Keratinocyte (primary cell): ENCODE measurements around the gene RNF112. TPM values are rescaled to one million over a fixed set of nuclear protein-coding genes. Genes with fewer than 3 reads are reported as not detected.

Source experiments
- DNase-seq: peaks from one replicate; pipeline ENCODE4 v3.0.0-alpha.2; 2011; ENCODE audit warnings: low read depth, missing footprints, low spot score
- FAIRE-seq: peaks from 2 replicates; lab custom pipeline; 2011; peaks lifted over from hg19 to GRCh38; lab: Jason Lieb, UNC
- H2AFZ ChIP-seq: 2 replicates; pipeline ENCODE4 v1.6.0; 2012; ENCODE audit warnings: low read length, control low read depth, inconsistent platforms; ENCODE audit not compliant: control insufficient read depth
- H3K27ac ChIP-seq: 2 replicates; pipeline ENCODE4 v1.5.1; 2011; ENCODE audit warnings: low read length; ENCODE audit not compliant: control insufficient read depth, insufficient read depth
- H3K27me3 ChIP-seq: 3 replicates; pipeline ENCODE4 v1.6.0; 2011; ENCODE audit warnings: low read length; ENCODE audit not compliant: control insufficient read depth, insufficient read depth; ENCODE audit errors: extremely low read depth
- H3K36me3 ChIP-seq, 2 experiments: 2 replicates in 1 of 2; 3 replicates in 1 of 2; pipeline ENCODE4 v1.5.1; 2011; ENCODE audit warnings: low read length in 2 of 2, mild to moderate bottlenecking in 1 of 2; ENCODE audit not compliant: control insufficient read depth in 2 of 2, insufficient read depth in 2 of 2; ENCODE audit errors: extremely low read depth in 1 of 2
- H3K4me1 ChIP-seq: 3 replicates; pipeline ENCODE4 v1.5.1; 2011; ENCODE audit warnings: low read length; ENCODE audit not compliant: control insufficient read depth, insufficient read depth; ENCODE audit errors: extremely low read depth
- H3K4me2 ChIP-seq: 3 replicates; pipeline ENCODE4 v1.6.0; 2011; ENCODE audit warnings: low read depth, low read length; ENCODE audit not compliant: control insufficient read depth, insufficient read depth; ENCODE audit errors: extremely low read depth
- H3K4me3 ChIP-seq, 3 experiments: fragments of 200-600 bp in 1 of 3; sonication (generic) in 1 of 3; 2 replicates in 2 of 3; 3 replicates in 1 of 3; pipeline ENCODE4 v1.5.1; 2011 to 2016; ENCODE audit warnings: low read length in 3 of 3, mild to moderate bottlenecking in 3 of 3, control low read depth in 2 of 3, inconsistent platforms in 1 of 3, low read depth in 1 of 3, mixed read lengths in 1 of 3, mixed run types in 1 of 3, moderate library complexity in 1 of 3; ENCODE audit not compliant: control insufficient read depth in 2 of 3, insufficient read depth in 2 of 3; ENCODE audit errors: extremely low read depth in 1 of 3
- H3K79me2 ChIP-seq: 2 replicates; pipeline ENCODE4 v1.6.0; 2012; ENCODE audit warnings: low read length; ENCODE audit not compliant: control insufficient read depth, insufficient read depth
- H3K9ac ChIP-seq: 3 replicates; pipeline ENCODE4 v1.6.0; 2011; ENCODE audit warnings: low read length; ENCODE audit not compliant: control insufficient read depth, insufficient read depth; ENCODE audit errors: extremely low read depth
- H3K9me1 ChIP-seq: 3 replicates; pipeline ENCODE4 v1.6.0; 2011; ENCODE audit warnings: low read length; ENCODE audit not compliant: control insufficient read depth, insufficient read depth; ENCODE audit errors: extremely low read depth
- H3K9me3 ChIP-seq: 2 replicates; pipeline ENCODE4 v1.5.1; 2012; ENCODE audit warnings: low read depth, low read length; ENCODE audit not compliant: control insufficient read depth
- H4K20me1 ChIP-seq: 3 replicates; pipeline ENCODE4 v1.6.0; 2011; ENCODE audit warnings: low read length; ENCODE audit not compliant: control insufficient read depth, insufficient read depth; ENCODE audit errors: extremely low read depth
- EZH2 ChIP-seq: IDR thresholded peaks from one replicate; pipeline ENCODE4 v1.6.1; 2012; ENCODE audit warnings: inconsistent platforms, mild to moderate bottlenecking, low read length, moderate library complexity
- dilution Hi-C: fragments of 300-500 bp; cut with MboI; formaldehyde crosslinking; loops from one replicate; pipeline ENCODE4 v1.7.0; 2020; ENCODE audit warnings: low sequenced_read_pairs; ENCODE audit not compliant: extremely low pct_ligation_motif_present
- polyA plus RNA-seq, 5 experiments: library from polyadenylated mRNA; depleted of rRNA in 3 of 5; stranded (reverse) in 3 of 5; stranded (forward) in 1 of 5; unstranded in 1 of 5; fragments of >200 nt; gene quantifications; 1 replicate in 1 of 5; 2 replicates in 3 of 5; 3 replicates in 1 of 5; pipeline versions ENCODE4 v1.2.1 to v1.2.3, GENCODE V29; 2011 to 2012; ENCODE audit warnings: missing spikeins in 2 of 5, low read depth in 1 of 5, low replicate concordance in 1 of 5
- TF ChIP-seq, protein P1 (sequence below), 3 experiments: IDR thresholded peaks in 1 of 3; conservative IDR thresholded peaks in 1 of 3; optimal IDR thresholded peaks in 1 of 3; 2 replicates in 2 of 3; 3 replicates in 1 of 3; pipeline versions ENCODE3 to v1.5.1; 2011; ENCODE audit warnings: low read length in 3 of 3, mild to moderate bottlenecking in 3 of 3, moderate library complexity in 2 of 3, control low read depth in 1 of 3, inconsistent platforms in 1 of 3; ENCODE audit not compliant: insufficient read depth in 2 of 3; ENCODE audit errors: extremely low read depth in 1 of 3

The RNF112 gene
- polyA plus RNA-seq, 1 donor (not counting 4 experiments of a cell fraction or from before 2014, with no cell fraction given), result 0.05 TPM

DNA sequence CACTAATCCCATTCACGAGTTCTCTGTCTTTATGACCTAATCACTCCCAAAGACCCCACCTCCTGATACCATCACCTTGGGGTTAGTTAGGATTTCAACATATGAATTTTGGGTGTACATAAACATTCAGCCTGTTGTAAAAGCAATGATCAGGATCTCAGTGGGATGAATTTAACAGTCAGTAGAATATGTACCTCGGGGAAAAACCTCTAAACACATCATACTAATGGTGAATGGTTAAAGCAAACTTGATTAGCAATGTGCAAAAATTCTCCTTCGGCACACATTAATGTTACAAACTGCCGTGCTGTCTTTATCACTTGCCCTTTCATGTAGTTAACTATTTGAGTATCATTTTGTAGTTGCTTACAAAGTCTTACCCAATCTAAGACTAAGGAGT lies 10.2 kb downstream of the RNF112 start:
- H4K20me1 ChIP-seq, result no peaks in the 10 kb centered on the region
- DNase-seq (no peak), FAIRE-seq (no peak)
- H3K9me3 ChIP-seq, result no peaks in the 10 kb centered on the region
- H3K4me3 ChIP-seq, result no peak overlapping the region
- no peaks in the 10 kb centered on the region for H3K4me1 ChIP-seq
- TF ChIP-seq, protein P1, sequence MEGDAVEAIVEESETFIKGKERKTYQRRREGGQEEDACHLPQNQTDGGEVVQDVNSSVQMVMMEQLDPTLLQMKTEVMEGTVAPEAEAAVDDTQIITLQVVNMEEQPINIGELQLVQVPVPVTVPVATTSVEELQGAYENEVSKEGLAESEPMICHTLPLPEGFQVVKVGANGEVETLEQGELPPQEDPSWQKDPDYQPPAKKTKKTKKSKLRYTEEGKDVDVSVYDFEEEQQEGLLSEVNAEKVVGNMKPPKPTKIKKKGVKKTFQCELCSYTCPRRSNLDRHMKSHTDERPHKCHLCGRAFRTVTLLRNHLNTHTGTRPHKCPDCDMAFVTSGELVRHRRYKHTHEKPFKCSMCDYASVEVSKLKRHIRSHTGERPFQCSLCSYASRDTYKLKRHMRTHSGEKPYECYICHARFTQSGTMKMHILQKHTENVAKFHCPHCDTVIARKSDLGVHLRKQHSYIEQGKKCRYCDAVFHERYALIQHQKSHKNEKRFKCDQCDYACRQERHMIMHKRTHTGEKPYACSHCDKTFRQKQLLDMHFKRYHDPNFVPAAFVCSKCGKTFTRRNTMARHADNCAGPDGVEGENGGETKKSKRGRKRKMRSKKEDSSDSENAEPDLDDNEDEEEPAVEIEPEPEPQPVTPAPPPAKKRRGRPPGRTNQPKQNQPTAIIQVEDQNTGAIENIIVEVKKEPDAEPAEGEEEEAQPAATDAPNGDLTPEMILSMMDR (optimal IDR thresholded peaks at IDR 0.05 in 1 of 3, IDR thresholded peaks at IDR 0.05 in 1 of 3, conservative IDR thresholded peaks at IDR 0.05 in 1 of 3; ENCODE audit: extremely low read depth in 1 of 3, insufficient read depth in 2 of 3, low read length in 3 of 3), result no peak
- no peak for TF ChIP-seq EZH2
- no peak overlapping the region for H3K27ac ChIP-seq
- no peak overlapping the region for H3K4me2 ChIP-seq
- dilution Hi-C loops, result no loop called here
- H3K79me2 ChIP-seq, result no peaks in the 10 kb centered on the region
- peaks cover 2% of the 10 kb centered on the region for H3K27me3 ChIP-seq
- H2AFZ ChIP-seq, result no peak overlapping the region
- H3K36me3 ChIP-seq, result no peaks in the 10 kb centered on the region
- no peak overlapping the region for H3K9ac ChIP-seq
- no peaks in the 10 kb centered on the region for H3K9me1 ChIP-seq

DNA sequence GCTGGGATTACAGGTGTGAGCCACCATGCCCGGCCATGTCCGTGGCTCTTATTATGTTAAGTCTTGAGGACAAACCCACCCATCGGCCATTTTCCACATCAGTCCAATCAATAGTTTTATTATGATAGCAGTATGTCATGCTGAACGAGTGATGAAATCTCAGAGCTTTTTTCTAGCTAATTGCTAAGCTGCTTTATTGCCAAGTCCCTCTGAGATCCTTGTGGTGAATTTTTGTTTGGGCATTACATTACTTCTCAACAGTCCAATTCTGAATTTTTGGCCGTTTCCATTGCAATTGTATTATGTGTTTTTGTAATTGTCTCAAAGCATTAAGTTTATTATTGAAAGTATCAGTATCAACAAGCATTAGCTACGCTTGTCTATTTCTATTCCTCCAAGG lies 10.9 kb downstream of the RNF112 start:
- Histone ChIP-seq H3K27ac (no peak overlapping the region), H2AFZ (no peak overlapping the region), H3K4me2 (no peak overlapping the region), H3K36me3 (no peaks in the 10 kb centered on the region), H4K20me1 (no peaks in the 10 kb centered on the region), H3K4me3 (no peak overlapping the region), H3K79me2 (no peaks in the 10 kb centered on the region), H3K4me1 (no peaks in the 10 kb centered on the region), H3K9me1 (no peaks in the 10 kb centered on the region), H3K9ac (no peak overlapping the region), H3K9me3 (no peaks in the 10 kb centered on the region), H3K27me3 (no peaks in the 10 kb centered on the region)
- dilution Hi-C loops, result no loop called here
- DNase-seq (no peak), FAIRE-seq (no peak)
- TF ChIP-seq, protein P1 (optimal IDR thresholded peaks at IDR 0.05 in 1 of 3, IDR thresholded peaks at IDR 0.05 in 1 of 3, conservative IDR thresholded peaks at IDR 0.05 in 1 of 3; ENCODE audit: extremely low read depth in 1 of 3, insufficient read depth in 2 of 3, low read length in 3 of 3), result no peak
- no peak for TF ChIP-seq EZH2
